Nephron (organoid): ENCODE data around the gene ANKRD44.
A peak's percentile ranks its signal among the peaks of the same experiment; 100 is the strongest.

Source experiments
- H3K27ac Mint-ChIP-seq, 3 experiments: 2 replicates each; pipeline ENCODE4 v1.8.0; 2020; ENCODE audit warnings: mixed read lengths in 3 of 3, mild to moderate bottlenecking in 2 of 3, moderate library complexity in 1 of 3
- H3K27me3 Mint-ChIP-seq: 2 replicates; pipeline ENCODE4 v1.8.0; 2021; ENCODE audit warnings: low read depth, mild to moderate bottlenecking, moderate library complexity, mixed read lengths
- H3K36me3 Mint-ChIP-seq: 2 replicates; pipeline ENCODE4 v1.8.0; 2020; ENCODE audit warnings: low read depth, mixed read lengths
- H3K4me1 Mint-ChIP-seq: 2 replicates; pipeline ENCODE4 v1.8.0; 2020; ENCODE audit warnings: mixed read lengths
- H3K4me3 Mint-ChIP-seq, 3 experiments: 2 replicates each; pipeline ENCODE4 v1.8.0; 2020; ENCODE audit warnings: mild to moderate bottlenecking in 3 of 3, mixed read lengths in 3 of 3, moderate library complexity in 2 of 3
- H3K9me3 Mint-ChIP-seq: 2 replicates; pipeline ENCODE4 v1.8.0; 2020; ENCODE audit warnings: mixed read lengths
- TF ChIP-seq, protein P1 (sequence below), 3 experiments: fragments of 200-600 bp; sonication (generic); IDR thresholded peaks; one replicate each; pipeline ENCODE4 v1.5.0; 2021; ENCODE audit warnings: antibody characterized with exemption in 3 of 3; ENCODE audit not compliant: unreplicated experiment in 3 of 3

ANKRD44 gene

GRCh38 chr2:197138506-197138905 is 172.1 kb downstream of the ANKRD44 start:
- Mint-ChIP-seq H3K27ac (no peak overlapping the region), H3K4me3 (no peak overlapping the region), H3K9me3 (no peaks in the 10 kb centered on the region), H3K36me3 (no peaks in the 10 kb centered on the region), H3K4me1 (peaks cover 12% of the 10 kb centered on the region), H3K27me3 (no peaks in the 10 kb centered on the region)
- TF ChIP-seq, protein P1, sequence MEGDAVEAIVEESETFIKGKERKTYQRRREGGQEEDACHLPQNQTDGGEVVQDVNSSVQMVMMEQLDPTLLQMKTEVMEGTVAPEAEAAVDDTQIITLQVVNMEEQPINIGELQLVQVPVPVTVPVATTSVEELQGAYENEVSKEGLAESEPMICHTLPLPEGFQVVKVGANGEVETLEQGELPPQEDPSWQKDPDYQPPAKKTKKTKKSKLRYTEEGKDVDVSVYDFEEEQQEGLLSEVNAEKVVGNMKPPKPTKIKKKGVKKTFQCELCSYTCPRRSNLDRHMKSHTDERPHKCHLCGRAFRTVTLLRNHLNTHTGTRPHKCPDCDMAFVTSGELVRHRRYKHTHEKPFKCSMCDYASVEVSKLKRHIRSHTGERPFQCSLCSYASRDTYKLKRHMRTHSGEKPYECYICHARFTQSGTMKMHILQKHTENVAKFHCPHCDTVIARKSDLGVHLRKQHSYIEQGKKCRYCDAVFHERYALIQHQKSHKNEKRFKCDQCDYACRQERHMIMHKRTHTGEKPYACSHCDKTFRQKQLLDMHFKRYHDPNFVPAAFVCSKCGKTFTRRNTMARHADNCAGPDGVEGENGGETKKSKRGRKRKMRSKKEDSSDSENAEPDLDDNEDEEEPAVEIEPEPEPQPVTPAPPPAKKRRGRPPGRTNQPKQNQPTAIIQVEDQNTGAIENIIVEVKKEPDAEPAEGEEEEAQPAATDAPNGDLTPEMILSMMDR (IDR thresholded peaks at IDR 0.05; ENCODE audit: unreplicated experiment in 3 of 3), result no peak

- Mint-ChIP-seq H3K4me3 (no peak overlapping the region), H3K9me3 (no peaks in the 10 kb centered on the region), H3K36me3 (no peaks in the 10 kb centered on the region), H3K27me3 (no peaks in the 10 kb centered on the region), H3K4me1 (peaks cover 12% of the 10 kb centered on the region), H3K27ac (no peak overlapping the region)
- TF ChIP-seq, protein P1 (IDR thresholded peaks at IDR 0.05; ENCODE audit: unreplicated experiment in 3 of 3), result no peak
These were observed 172.6 kb downstream of the ANKRD44 start for GRCh38 chr2:197137826-197138477.

DNA sequence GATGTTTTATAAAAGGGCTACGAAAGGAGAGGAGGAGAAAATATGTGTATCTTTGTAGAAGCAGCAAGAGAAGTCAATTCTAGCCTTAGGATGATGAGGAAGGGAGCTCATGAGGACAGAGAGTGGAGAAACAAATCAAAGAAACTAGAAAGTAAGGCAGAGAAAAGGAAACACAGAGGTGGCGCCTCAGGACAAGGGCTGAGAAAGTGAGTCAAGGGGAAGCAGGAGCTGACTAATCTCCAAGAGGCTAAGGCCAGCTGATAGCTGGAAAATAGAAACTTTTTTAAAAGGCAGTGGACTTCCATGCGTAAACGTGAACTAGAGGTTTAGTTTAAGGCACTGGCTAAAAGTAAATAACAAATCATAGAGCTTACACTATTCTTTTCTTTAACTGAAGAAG is 173.3 kb downstream of the ANKRD44 start:
- Mint-ChIP-seq H3K36me3 (no peaks in the 10 kb centered on the region), H3K4me3 (no peak overlapping the region), H3K4me1 (peaks cover 12% of the 10 kb centered on the region), H3K27ac (peak overlapping the region in 1 of 3 experiments; percentile 3), H3K27me3 (no peaks in the 10 kb centered on the region), H3K9me3 (no peaks in the 10 kb centered on the region)
- TF ChIP-seq, protein P1 (IDR thresholded peaks at IDR 0.05; ENCODE audit: unreplicated experiment in 3 of 3), result no peak

DNA sequence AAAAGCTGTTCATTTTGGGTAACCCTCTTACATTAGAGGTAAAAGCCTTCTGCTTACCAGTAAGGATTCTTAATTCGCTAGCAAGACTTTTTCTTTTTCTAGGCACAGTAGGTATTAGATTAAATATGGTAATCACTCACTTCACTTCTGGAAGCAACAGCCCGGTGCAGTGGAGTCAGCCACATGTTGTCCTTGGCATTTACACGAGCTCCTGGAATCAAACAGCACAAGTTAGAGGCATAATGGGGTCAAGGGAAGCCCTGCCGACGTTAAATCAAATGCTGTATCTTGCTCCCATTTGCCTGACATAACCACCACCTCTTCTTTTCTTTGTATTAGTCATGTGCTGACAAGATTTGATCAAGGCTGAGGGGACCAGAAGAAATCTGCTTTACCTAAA is 174.1 kb downstream of the ANKRD44 start:
- no peak overlapping the region for H3K27ac Mint-ChIP-seq
- H3K4me3 Mint-ChIP-seq, result no peak overlapping the region
- no peaks in the 10 kb centered on the region for H3K9me3 Mint-ChIP-seq
- peaks cover 11% of the 10 kb centered on the region for H3K4me1 Mint-ChIP-seq
- no peaks in the 10 kb centered on the region for H3K36me3 Mint-ChIP-seq
- TF ChIP-seq, protein P1 (IDR thresholded peaks at IDR 0.05; ENCODE audit: unreplicated experiment in 3 of 3), result no peak
- no peaks in the 10 kb centered on the region for H3K27me3 Mint-ChIP-seq

DNA sequence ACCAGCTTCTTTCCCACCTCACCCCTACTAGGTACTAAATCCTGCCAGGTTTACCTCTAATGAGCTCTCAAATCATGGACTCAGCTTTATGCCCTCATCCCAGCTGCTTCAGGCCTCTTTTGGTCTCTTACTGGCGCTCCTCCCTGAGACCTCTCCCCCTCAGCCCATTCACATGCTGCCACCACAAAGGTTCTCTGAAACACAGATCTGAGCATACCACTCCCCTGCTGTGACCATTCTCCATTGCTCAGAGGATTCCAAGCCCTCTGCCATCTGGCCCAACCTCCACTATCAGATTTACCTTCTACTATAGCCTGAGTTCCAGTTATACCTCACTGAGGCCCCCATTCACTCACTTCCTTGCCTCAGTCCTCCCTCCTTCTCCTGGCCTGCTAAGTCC is 174.8 kb downstream of the ANKRD44 start:
- Mint-ChIP-seq H3K27me3 (no peaks in the 10 kb centered on the region), H3K4me3 (no peak overlapping the region), H3K27ac (no peak overlapping the region), H3K4me1 (peaks cover 12% of the 10 kb centered on the region), H3K9me3 (no peaks in the 10 kb centered on the region), H3K36me3 (no peaks in the 10 kb centered on the region)
- TF ChIP-seq, protein P1 (IDR thresholded peaks at IDR 0.05; ENCODE audit: unreplicated experiment in 3 of 3), result no peak

DNA sequence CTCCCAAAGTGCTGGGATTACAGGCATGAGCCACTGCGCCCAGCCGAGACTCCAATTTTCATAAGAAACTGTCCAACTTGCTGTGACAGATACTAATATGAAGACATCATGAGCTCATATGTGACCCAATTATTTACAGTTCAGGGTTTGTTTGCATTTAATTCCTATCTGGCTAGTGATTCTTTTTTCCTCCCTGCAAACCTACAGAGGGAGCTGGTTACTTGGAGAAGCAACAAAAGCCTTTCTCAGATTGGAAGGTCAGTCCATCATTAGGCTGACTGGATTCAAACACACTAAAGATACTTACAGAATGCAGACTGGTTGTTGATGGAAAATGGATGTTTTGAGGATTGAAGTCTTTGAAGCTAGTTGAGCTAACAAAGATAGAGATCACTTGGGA is 176.4 kb downstream of the ANKRD44 start:
- no peaks in the 10 kb centered on the region for H3K9me3 Mint-ChIP-seq
- no peak overlapping the region for H3K27ac Mint-ChIP-seq
- no peak overlapping the region for H3K4me3 Mint-ChIP-seq
- peaks cover 18% of the 10 kb centered on the region for H3K4me1 Mint-ChIP-seq
- TF ChIP-seq, protein P1 (IDR thresholded peaks at IDR 0.05; ENCODE audit: unreplicated experiment in 3 of 3), result no peak
- H3K27me3 Mint-ChIP-seq, result no peaks in the 10 kb centered on the region
- H3K36me3 Mint-ChIP-seq, result no peaks in the 10 kb centered on the region
